Measurements from ENCODE around the gene CHD3.

DNA sequence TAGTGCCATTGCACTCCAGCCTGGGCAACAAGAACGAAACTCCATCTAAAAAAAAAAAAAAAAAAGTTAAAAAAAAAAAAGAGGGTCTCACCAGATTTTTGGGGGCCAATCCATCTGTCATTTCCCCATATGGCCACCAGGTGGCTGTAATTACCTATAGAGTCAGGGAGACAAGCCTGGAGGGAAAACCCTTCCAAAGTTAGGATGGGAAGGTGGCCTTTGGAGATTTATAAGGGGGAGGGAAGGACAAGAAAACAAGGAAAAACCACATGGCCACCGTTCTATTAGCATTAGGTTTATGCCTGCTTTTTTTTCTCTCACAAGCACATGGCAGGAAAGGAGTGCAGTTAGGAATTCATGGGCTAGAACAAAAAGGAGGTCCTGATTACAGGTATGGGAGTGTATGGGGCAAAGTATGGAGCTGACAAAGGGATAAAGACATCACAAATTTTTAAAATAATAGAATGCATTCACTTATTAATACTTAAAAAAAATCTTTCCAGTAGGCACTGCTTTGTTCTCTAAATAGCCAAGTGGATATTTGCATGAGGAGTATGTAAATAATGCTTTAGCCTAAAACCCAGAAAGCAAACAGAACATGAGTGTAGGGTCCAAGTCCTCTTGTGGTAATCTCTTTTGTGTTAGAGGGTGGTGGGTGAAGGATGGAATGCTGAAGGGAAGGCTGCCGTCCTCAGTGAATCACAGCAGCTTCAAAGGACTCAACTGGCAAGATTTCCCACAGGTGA, 25.7 kb upstream of the CHD3 start:
- TF ChIP-seq CTCF (conservative IDR thresholded peaks at IDR 0.05 in 1 of 2, IDR thresholded peaks at IDR 0.05 in 1 of 2; ENCODE audit: extremely low read depth in 1 of 2, insufficient read depth in 1 of 2, low read depth in 1 of 2, low read length in 2 of 2) (peak; percentile 62 to 70), EZH2 (IDR thresholded peaks at IDR 0.05; ENCODE audit: borderline replicate concordance, low read length) (no peak)
